ENCODE data around the gene RAD51. TPM values are rescaled to one million over a fixed set of nuclear protein-coding genes. Genes with fewer than 3 reads are reported as not detected.

RAD51 gene
- total RNA-seq, 2 donors from 2014 or later, result 2.6 to 7.1 TPM

DNA sequence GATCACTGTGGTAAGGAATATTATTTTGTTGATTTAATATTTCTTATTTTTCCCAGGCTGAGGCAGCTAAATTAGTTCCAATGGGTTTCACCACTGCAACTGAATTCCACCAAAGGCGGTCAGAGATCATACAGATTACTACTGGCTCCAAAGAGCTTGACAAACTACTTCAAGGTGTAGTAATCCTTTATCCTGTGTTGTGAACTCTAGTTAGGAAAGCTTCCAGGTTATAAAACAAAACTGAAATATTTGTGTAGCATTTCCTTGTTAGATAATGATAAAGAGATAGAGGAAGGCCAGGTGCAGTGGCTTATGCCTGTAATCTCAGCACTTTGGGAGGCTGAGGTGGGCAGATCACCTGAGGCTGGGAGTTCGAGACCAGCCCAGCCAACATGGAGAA, 11.1 kb downstream of the RAD51 start:
- DNase-seq (peak in 1 of 2 donors; percentile 28), ATAC-seq (peak; percentile 81)

GRCh38 chr15:40714144-40714543, 19.2 kb downstream of the RAD51 start:
- intact Hi-C loops (cut with DNase I, micrococcal nuclease), result no loop called here
- no peak for DNase-seq
- no peak for ATAC-seq

More for the DNA sequence above, 11.1 kb downstream of the RAD51 start:
- intact Hi-C loops (cut with DNase I, micrococcal nuclease), result no loop called here

DNA sequence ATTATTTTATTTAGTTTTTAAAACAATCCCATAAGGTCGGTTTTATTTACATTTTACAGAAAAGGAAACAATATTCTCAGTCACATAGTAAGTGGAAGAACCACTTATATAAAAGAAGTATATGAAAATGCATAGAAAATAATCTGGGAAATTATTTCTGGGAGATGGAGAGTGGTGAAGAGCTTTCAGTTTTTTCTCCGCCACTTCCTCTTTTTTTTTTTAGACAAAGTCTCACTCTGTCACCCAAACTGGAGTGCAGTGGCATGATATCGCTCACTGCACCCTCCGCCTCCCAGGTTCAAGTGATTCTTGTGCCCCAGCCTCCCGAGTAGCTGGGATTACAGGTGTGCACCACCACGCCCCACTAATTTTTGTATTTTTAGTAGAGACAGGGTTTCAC, 21.2 kb downstream of the RAD51 start:
- ATAC-seq, result no peak
- intact Hi-C loops (cut with DNase I, micrococcal nuclease), result no loop called here
- no peak for DNase-seq

GRCh38 chr15:40721701-40722100, 26.7 kb downstream of the RAD51 start:
- ATAC-seq (no peak), DNase-seq (no peak)
- intact Hi-C loops (cut with DNase I, micrococcal nuclease), result no loop called here

DNA sequence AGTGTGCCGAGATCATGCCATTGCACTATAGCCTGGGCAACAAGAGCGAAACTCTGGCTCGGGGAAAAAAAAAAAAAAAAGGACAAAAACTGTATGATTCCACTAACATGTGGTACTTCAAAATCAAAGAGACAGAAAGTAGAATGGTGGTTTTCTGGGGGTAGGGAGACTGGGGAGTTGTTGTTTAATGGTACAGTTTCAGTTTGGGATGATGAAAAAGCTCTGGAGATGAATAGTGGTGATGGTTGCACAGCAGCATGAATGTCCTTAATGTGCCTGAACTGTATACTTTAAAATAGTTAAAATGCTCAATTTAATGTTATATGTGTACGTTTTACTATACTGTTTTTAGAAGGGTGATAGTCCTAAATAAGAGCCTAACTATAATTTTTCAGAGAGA, 27.4 kb downstream of the RAD51 start:
- ATAC-seq (no peak), DNase-seq (no peak)
- intact Hi-C loops (cut with DNase I, micrococcal nuclease), result no loop called here

GRCh38 chr15:40722934-40723333, 28.0 kb downstream of the RAD51 start:
- intact Hi-C loops (cut with DNase I, micrococcal nuclease), result no loop called here
- ATAC-seq, result no peak
- no peak for DNase-seq

DNA sequence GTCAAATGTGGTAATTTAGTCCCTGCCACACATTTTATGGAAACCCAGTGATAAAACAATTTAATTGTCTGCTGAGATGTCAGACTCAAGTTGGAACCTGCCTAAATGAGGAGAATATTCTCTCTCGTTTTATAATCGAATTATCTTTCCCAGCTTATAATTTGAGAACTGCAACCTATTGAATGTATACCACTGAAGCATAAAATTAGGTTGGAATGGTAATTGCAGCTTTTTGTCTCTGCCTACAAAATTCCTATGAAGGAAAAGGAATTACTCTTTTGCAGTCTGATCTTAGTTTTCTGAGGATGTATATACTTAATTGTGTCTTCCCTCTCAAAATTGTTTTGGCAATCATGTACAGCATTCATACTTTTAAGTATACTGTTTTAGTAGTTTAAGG, 28.9 kb downstream of the RAD51 start:
- ATAC-seq (no peak), DNase-seq (no peak)
- intact Hi-C loops (cut with DNase I, micrococcal nuclease), result no loop called here

- DNase-seq (no peak), ATAC-seq (no peak)
- intact Hi-C loops (cut with DNase I, micrococcal nuclease), result no loop called here
Observed at GRCh38 chr15:40731034-40731433, 36.1 kb downstream of the RAD51 start.

DNA sequence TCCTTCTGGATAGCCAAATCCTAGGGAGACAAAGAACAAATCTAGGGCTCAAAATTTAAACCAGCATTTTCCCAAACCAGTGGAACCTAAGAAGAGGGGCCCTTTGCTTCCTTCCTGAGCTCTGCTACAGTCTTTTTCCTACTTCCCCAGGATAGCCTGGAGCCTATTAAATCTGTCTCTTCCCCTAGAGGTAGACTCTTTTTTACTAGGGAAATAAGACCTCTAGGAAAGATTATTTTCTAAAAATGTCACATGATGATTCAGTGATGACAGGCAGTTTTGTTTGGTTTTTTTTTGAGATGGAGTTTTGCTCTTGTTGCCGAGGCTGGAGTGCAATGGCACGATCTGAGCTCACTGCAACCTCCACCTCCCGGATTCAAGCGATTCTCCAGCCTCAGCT, 41.6 kb downstream of the RAD51 start:
- intact Hi-C loops (cut with DNase I, micrococcal nuclease), result no loop called here
- no peak for ATAC-seq
- no peak for DNase-seq

GRCh38 chr15:40737048-40737447, 42.1 kb downstream of the RAD51 start:
- intact Hi-C loops (cut with DNase I, micrococcal nuclease), result no loop called here
- ATAC-seq, result no peak
- DNase-seq, result no peak

DNA sequence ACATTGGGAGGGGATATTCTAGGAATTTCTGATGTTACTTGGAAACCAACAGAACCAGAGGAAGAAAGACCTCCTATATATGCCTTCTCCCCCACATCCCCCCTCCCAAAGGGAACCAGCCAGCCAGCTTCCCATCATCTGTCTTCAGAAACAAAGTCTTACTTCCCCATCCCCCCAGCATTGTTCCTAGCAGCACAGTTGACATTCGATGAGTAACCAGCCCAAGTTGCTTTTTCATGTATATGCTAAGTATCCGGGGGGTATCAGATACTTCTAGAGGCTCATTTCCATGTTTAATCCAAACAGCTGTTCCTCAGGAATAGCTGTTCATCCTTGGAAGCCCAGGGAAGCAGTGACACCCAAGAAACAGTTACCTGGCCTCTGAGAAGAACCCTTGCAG, 44.1 kb downstream of the RAD51 start:
- no peak for ATAC-seq
- intact Hi-C loops (cut with DNase I, micrococcal nuclease), result no loop called here

GRCh38 chr15:40739854-40740253, 44.9 kb downstream of the RAD51 start:
- no peak for ATAC-seq
- DNase-seq, result no peak
- intact Hi-C loops (cut with DNase I, micrococcal nuclease), result no loop called here

More for the DNA sequence above, 44.1 kb downstream of the RAD51 start:
- no peak for DNase-seq

- DNase-seq (no peak), ATAC-seq (no peak)
- intact Hi-C loops (cut with DNase I, micrococcal nuclease), result no loop called here
Observed at GRCh38 chr15:40743485-40743901, 48.5 kb downstream of the RAD51 start.

- DNase-seq, result no peak
- ATAC-seq, result no peak
- intact Hi-C loops (cut with DNase I, micrococcal nuclease), result no loop called here
Observed at GRCh38 chr15:40743921-40744814, 49.2 kb downstream of the RAD51 start.

- intact Hi-C loops (cut with DNase I, micrococcal nuclease), result no loop called here
- DNase-seq, result no peak
- ATAC-seq, result no peak
Observed at GRCh38 chr15:40744815-40745152, 49.8 kb downstream of the RAD51 start.

DNA sequence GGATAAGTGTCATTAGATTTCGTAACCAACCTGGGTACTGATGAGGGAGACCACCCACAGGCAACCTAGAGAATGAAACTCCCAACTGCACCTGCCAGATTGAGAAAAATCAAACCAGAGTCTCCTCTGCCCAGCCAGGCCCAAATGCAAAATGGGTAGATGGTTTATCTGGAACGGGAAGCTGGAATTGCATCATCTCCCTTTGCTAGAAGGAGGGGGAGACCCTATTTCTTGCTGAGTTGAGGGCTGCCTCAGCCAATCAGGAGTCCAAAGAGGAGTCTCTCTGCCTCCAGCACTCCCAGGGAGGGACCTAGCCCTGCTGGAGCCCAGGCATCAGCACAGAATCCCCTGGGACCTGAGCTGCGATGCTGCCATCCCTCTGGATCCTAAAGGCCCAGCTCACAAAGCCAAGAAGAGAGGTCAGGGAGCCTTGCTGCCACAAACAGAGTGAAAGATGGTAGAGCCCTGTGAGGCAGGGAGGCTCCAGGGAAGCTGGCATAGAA, 52.0 kb downstream of the RAD51 start:
- DNase-seq (no peak), ATAC-seq (no peak)
- intact Hi-C loops (cut with DNase I, micrococcal nuclease), result no loop called here

GRCh38 chr15:40747685-40748631, 53.0 kb downstream of the RAD51 start:
- intact Hi-C loops (cut with DNase I, micrococcal nuclease), result no loop called here
- DNase-seq, result no peak
- peak; percentile 71 for ATAC-seq

- no peak for DNase-seq
- no peak for ATAC-seq
- intact Hi-C loops (cut with DNase I, micrococcal nuclease), result no loop called here
Observed at GRCh38 chr15:40749151-40749630, 54.2 kb downstream of the RAD51 start.

- DNase-seq (no peak), ATAC-seq (no peak)
- intact Hi-C loops (cut with DNase I, micrococcal nuclease), result no loop called here
Observed at GRCh38 chr15:40750885-40751284, 55.9 kb downstream of the RAD51 start.

GRCh38 chr15:40751745-40752144, 56.8 kb downstream of the RAD51 start:
- DNase-seq, result no peak
- intact Hi-C loops (cut with DNase I, micrococcal nuclease), result no loop called here
- ATAC-seq, result no peak
